CD4-positive, alpha-beta T cell treated with Interleukin-6 for 4 hours (primary cell): ENCODE measurements around the gene STARD7.
"Not testable (repeated sequence)": the region's sequence is repeated elsewhere in the genome, so short reads cannot be mapped to it uniquely, and the experiment has no call there.

ENCODE experiments used
- DNase-seq: peaks from one replicate; pipeline ENCODE4 v3.0.0-alpha.2; 2020; ENCODE audit warnings: mixed read lengths

STARD7 gene

DNA sequence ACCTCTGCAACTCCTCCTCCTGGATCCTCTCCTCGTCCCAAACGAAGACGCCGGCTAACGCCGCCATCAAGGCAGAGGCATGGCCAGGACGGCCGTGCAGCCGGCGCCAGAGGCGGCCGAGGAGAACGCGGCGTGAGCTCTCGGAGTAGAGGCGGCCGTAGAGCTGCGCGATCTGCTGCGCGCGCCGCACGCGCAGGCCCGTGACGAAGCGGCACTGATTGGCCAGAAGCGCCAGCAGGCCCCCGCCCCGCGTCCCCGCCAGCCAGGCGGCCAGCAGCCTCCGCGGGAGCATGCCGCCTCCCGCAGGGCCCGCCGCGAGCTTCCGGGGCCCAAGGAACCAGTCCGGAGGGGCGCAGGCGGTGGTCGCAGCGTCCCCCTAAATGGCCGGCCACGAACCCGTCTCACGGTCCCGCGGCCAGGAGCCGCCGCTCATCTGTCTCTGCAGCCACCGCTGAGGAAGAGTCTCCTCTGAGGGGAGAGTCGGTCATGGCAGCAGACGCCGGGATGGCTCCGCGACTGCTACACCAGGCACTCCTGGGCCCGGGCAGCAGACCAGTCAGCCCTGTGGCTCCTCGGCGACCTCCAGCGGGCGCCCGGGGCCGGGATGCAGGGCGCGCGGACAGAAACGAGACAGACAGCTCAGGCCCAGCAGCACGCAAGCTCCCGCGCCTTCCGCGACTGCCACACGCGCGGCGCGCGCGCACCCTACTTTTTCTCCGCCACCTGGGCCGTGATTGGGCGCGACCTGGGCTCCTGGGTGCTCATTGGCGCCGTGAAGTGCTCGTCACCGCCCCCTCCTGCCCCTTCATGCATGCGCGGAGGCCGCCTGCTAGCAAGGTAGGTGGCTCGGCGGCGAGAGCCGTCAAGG is at the start of gene STARD7:
Gene STARD7, minus strand, starts transcription at position 685 of the 868 bp plus-strand sequence. Its CDS starts 393 bp downstream, at position 292.
- DNase-seq: peak; percentile 97

DNA sequence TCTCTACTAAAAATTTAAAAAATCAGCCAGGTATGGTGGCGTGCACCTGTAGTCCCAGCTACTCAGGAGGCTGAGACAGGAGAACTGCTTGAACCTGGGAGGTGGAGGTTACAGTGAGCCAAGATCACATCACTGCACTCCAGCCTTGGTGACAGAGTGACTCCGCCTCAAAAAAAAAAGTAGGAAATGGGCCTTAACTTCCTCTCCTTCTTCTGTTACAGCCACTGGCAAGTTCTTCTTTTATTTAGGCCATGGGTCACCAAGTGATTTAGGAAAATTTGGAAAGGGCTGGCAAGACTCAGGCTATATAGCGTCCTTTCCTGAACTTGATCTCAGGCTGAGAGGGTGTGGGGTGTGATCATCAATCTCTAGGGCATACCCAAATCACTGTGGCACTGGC is 49.1 kb upstream of the STARD7 start:
- DNase-seq: not testable (repeated sequence)

GRCh38 chr2:96256611-96257113 is 48.0 kb upstream of the STARD7 start:
- no peak for DNase-seq

DNA sequence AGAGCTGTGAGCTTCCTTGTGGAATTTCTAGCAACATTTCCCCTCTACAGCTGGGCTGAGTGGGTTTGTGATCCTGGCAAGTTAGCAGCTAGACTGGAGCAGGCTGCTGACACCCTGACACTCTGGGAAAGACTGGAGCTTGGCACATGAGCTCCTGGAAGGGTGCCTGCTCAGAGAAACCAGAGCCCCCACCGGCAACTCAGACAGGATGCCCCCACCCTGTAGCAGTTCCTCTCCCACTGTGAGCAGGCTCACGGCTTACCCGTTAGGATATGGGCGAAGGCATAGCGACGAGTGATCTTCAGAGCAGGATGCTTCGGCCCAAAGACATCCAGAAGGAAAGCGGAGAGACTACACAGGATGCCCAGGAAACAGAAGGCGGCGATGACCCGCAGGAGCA is 45.9 kb upstream of the STARD7 start:
- no peak for DNase-seq

DNA sequence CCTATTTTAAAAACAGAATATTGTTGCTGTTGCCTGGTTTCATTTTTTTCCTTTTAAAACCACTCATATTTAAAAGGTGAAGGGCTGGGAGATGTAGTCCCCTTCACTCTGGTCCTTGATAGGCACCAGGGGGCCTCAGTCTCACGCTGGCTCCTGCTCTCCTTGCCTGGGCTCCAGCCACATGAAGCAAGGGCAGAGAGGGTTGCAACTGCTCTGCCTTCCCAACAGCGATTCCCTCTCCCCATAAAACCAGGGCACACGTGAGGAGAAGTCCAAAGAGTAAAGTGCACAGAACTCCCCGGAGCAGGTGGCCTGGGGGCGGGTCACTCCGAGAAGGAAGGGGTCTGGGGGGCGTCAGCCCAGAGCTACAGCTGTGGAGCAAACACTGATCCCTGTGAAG is 44.4 kb upstream of the STARD7 start:
- no peak for DNase-seq

- DNase-seq: no peak
Observed at GRCh38 chr2:96252526-96252925, 43.9 kb upstream of the STARD7 start.

DNA sequence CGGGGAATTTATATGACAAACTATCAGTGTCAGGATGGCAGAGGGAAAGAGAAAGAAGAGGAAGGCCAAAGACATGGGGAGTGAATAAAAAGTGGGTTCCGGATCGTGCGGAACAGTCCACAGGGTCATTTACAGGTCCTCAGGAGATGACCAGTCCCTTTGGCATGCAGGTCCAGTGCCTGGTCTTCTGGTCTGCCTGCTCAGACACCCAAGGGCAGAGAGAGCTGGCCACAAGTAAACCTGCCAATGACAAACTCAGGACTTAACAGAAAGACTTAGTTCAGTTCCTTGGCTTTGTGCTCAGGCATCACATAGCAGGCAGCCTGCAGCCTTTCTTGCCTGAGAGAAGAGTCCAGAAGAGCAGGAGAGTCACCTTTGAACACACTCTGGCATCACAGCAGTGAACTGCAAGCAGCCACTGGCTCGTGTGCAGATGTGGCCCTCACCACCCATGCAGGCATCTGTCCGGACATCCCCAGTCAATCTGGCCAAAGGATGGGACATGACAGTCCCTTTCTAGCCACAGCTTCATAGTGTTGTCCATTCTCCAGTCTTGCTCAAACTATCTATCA is 43.2 kb upstream of the STARD7 start:
- no peak for DNase-seq

DNA sequence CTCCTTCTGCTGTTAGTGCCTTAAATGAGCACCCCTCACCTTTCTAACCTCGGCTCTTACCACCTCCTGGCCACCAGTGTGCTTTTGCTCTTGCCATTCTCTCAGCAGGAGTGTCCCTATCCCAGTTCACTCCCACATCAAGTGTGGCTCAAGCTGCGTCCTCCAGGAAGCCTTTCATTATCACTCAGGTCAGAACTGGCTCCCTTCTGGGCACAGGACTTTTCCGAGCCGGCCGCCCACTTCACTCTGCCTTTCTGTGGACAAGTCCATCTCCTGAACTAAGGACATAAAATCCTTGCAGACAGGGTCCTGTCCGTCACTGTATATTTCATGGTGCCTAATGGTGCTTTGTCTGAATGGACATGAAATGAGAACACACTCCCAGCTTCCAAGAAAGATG is 41.6 kb upstream of the STARD7 start:
- DNase-seq: no peak

- no peak for DNase-seq
Observed at GRCh38 chr2:96249654-96250053, 41.0 kb upstream of the STARD7 start.

DNA sequence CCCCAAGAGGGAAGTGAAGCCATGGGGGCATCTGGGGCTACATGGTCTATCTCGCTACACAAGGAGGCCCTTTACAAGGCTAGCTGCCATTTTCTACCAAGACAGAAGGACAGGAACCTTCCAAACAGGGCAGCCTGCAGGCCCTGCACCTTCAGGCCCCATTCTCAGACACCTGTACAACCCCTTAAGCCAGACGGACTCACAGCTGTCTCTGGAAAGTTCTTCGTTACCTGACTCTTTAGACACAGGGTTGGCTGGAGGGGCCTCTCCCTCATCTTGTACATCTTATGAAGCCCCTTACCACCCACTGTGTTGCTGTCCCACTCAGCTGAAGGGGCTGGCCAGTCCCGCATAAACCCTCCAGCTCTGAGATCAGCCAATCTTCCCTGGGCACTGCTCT is 40.0 kb upstream of the STARD7 start:
- no peak for DNase-seq

- DNase-seq: no peak
Observed at GRCh38 chr2:96247896-96248295, 39.3 kb upstream of the STARD7 start.

DNA sequence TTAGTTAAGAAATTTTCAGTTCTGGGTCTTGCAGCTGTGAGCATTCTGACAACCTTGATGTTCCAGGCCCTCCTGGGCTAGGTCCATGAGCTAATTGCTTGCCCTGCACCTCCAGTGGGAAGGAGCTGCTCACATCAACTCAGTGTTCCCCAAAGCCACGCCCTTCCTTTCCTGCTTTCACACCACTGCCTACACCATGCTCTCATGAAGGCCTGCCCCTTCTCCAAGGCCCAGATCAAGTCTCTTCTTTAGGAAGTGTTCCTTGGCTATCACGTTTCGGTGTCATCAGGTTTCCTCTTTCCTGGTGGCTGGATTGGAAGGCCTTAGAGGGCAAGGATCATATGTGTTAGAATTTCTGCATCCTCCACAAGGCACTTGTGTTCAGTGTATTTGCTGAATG is 38.4 kb upstream of the STARD7 start:
- DNase-seq: no peak

DNA sequence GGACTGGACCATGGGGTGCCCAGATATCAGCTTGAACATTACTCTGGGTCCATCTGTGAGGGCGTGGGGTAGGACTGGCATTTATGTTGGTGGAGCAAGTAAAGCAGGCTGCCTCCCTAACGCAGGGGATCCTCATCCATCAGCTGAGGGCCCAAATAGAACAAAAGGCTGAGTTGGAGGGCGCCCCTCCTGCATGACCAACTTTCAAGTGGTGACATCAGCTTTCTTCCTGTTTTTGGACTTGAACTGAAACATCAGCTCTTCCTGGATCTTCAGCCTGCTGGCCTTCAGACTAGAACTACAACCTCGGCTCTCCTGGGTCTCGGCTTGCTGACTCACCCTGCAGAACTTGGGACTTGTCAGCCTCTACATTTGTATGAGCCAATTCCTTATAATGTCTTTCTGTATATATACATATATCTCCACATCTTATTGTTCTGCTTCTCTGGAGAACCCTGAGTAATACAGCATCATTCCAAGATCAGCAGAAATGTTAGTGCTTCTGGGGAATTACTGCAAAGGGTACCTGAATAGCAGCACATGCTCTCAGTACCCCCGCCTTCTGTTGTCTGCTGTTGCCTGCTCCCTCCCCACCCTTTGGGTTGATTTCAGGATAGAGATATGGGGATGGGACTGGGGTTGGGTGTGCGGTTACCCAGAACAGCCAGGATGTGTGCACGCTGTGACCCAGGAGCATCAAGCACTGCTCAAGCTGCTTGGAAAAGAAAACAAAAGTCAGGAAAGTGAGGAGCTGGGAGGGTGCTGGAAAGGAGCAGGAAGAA is 37.2 kb upstream of the STARD7 start:
- peak; percentile 14 for DNase-seq

- no peak for DNase-seq
Observed at GRCh38 chr2:96243843-96244242, 35.2 kb upstream of the STARD7 start.

DNA sequence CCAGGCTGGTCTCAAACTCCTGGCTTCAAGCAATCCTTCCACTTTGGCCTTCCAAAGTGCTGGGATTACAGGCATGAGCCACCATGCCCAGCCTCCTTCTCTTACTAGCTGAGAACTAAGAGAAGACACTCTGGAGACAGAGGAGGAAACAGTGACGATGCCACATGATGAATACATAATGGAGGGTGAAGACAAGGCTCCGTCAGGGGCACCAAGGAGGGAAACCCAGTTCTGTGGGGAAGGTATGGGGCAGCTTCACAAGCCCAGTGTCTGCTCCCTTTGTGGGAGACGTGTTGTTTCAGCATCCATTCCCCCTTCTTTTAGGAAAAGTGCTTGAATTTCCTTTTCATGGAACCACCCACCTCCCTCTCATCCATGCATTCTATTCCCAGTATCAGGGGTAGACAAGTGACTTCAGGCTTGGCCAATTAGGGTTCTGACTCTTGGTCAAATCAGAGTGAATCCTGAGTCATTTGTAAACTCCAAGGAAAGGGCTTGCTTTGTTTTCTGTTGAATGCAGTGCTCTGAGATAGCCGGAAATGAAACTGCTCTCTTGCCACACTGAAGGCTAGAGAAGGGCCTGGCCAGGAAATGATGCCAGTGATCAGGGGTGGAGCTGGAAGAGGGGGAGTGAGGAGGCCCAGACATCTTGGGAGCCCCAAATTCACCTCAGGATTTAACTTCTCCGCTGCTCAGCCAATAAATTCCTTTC is 33.4 kb upstream of the STARD7 start:
- DNase-seq: peak; percentile 60

DNA sequence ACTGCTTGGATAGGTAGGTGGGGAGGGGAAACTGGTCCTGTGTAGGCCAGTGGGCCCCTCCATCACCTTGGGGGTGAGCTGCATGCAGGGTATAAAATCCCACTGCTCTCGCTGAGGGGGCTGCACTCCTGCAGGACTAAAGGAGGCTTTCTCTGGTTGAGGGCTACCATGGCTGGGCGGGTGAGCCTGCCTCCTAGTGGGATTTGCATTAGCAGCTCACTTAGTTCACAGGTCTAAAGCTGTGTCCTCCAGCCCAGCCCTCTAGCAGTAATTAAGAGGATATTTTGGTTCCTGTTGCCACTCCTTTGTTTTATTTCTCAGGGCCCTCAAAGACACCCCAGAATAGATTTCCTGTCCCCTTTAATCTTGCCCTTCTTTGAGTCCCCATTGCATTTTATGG is 32.6 kb upstream of the STARD7 start:
- no peak for DNase-seq

DNA sequence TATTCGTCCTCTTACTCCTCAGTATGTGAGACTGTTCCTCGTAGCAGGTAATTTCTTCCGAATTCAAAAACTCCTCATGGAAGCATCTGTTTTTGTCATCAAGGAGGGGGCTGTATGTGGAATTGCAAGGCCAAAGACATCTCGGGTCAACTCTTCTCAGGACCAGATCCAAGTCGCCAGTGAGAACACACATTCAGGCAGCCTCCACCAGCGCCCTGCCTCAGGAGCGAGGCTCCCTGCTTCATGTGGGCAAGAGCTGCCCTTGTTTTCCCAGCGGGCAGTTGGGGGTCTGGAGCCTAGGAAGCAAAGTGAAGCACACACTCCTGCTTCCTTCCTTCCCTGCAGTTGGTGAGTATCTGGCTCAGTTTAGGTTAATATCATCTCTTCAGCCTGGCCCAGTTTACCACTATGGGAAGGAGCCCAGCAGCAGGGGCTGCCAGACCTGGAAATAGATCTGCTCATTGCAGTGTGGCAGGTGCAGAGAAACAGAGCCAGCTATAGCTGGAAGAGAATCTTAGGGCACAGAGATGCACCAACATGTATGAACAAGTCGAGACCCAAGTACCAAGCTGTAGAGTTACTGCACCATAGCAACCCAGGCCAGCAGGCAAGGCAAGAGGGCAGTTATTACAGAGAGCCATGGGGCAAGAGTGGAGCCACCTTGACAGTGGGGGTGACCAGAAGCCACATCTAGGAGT is 31.9 kb upstream of the STARD7 start:
- no peak for DNase-seq

DNA sequence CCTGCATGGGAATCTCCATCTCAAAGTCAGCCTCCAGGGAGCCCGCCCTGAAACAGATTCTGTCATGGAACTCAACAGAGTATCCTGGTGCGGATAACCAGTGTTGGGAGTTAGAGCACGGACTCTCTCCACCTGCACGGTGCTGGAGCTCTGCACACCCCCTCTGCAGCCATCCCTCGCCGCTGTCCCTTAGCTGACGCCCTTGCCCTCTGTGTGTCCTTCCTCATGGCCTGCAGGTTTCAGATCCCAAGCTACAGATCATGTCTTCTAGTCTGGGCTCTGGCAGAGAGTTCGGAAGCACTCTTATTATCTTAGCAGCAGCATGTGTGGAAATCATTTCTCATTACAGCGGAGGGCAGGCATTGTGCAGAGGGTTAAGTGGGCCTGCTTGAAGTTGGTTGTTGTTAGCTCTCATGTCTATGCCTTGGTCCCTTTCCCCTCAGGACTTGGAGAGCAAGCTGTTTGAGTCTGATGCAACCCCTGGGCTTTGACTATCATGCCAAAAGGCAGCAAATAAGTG is 31.2 kb upstream of the STARD7 start:
- DNase-seq: no peak

DNA sequence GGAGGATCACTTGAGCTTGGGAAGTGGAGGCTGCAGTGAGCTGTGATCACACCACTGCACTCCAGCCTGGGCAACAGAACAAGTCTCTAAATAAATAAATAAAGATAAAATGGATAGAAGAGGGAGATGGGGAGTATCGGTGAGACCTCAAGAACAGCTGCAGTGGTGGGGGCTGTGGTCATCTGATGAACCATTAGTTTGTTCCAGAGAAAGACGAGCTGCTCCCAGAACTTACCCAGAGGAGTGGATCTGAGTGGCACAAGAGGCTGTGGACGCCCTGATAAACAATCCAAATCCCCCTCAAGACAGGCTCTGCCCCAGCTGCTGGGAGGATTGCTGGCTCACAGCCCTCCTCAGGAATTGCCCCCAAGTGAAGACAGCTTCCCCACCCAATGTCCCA is 30.5 kb upstream of the STARD7 start:
- no peak for DNase-seq

- no peak for DNase-seq
Observed at GRCh38 chr2:96238266-96238665, 29.6 kb upstream of the STARD7 start.

DNA sequence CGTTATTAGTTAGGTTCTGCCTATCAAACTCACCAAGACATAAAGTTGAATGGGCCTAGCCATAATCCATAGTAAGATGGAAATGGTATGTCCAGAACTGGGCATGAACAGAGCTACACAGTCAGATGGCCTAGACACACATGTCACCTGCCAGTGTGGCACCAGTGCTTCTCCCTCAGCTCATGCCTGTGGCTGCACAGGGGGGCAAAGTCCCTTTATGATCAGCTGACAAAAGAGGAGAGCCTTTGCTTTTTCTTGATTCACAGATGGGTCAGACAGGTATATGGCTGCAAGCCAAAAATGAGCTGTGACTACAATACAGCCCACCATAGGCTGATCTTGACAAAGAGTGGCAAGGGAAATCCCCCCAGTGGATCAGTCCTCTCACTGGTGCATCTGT is 28.3 kb upstream of the STARD7 start:
- no peak for DNase-seq

GRCh38 chr2:96233880-96234316 is 25.3 kb upstream of the STARD7 start:
- DNase-seq: no peak
